ENCODE data around the gene C1orf116. TPM values are rescaled to one million over a fixed set of nuclear protein-coding genes. Genes with fewer than 3 reads are reported as not detected.

C1orf116 gene
- polyA plus RNA-seq, 2 of the 4 experiments (the other 2 are of a cell fraction) = 2.0 to 3.2 TPM

DNA sequence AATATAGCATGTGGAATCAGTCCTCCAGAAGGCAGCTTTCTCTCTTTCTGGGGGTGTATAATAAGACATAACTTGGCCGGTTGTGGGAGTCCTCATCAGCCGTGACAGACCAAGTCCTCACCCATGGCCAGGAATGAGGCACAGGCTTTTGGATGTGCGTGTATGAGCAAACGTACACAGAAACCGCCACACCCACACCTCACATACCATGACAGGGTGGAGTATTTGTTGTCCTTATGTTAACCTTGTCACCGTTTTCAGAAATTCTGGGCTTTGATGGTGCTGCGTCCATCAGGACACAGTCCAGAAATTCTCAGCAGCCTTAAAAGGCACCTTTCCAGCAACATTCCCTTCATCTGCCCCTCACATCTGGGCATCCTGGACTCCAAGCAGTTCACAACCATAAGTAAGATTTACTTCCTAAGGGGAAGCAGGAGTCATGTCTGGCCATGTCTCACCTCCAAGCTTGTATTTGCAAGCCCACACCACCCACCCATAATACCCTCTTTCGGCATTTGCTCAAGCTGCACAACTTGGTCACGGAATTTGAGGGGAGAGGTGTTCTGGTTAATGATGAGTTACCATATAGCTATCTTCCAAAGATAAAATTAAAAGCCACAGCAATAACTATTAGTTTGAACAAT is 12.4 kb downstream of the C1orf116 start:
- peak overlapping the region; percentile 62 for H3K4me2 ChIP-seq
- CTCF ChIA-PET = interaction anchor here (0.8 to 4.1 kb wide), 6 partner anchors 10 to 412 kb away, joined by 3 to 17 read pairs (median 6); no protein-coding TSS in a partner anchor
- FAIRE-seq = no peak
- H3K4me1 ChIP-seq = peaks cover 65% of the 10 kb centered on the region
- no peak overlapping the region for H3K4me3 ChIP-seq
- WGBS (ENCODE audit: missing lambda C conversion rate) = 25% methylated on average over 9 of the region's 9 CpGs
- H3K9me3 ChIP-seq = no peaks in the 10 kb centered on the region
- peak; percentile 46 to 75; a peak in 5 of 6 replicates for ATAC-seq
- TF ChIP-seq GATA3 (IDR thresholded peaks at IDR 0.05; ENCODE audit: borderline replicate concordance) (peak; percentile 62; the same call in 1 of the 2 replicates), ZFP36 (IDR thresholded peaks at IDR 0.05; ENCODE audit: borderline replicate concordance, partially characterized antibody) (no peak), EP300 (IDR thresholded peaks at IDR 0.05) (peak in 1 of 2 experiments; percentile 42; a peak in 1 of 5 replicates), FOSL2 (IDR thresholded peaks at IDR 0.05) (no peak), FOSL2 (CRISPR knock-in tag; IDR thresholded peaks at IDR 0.05) (peak; percentile 36; the same call in 1 of the 2 replicates)
- TF ChIP-seq, protein P1, sequence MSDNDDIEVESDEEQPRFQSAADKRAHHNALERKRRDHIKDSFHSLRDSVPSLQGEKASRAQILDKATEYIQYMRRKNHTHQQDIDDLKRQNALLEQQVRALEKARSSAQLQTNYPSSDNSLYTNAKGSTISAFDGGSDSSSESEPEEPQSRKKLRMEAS (IDR thresholded peaks at IDR 0.05) = peak; percentile 10
- TF ChIP-seq, protein P2, sequence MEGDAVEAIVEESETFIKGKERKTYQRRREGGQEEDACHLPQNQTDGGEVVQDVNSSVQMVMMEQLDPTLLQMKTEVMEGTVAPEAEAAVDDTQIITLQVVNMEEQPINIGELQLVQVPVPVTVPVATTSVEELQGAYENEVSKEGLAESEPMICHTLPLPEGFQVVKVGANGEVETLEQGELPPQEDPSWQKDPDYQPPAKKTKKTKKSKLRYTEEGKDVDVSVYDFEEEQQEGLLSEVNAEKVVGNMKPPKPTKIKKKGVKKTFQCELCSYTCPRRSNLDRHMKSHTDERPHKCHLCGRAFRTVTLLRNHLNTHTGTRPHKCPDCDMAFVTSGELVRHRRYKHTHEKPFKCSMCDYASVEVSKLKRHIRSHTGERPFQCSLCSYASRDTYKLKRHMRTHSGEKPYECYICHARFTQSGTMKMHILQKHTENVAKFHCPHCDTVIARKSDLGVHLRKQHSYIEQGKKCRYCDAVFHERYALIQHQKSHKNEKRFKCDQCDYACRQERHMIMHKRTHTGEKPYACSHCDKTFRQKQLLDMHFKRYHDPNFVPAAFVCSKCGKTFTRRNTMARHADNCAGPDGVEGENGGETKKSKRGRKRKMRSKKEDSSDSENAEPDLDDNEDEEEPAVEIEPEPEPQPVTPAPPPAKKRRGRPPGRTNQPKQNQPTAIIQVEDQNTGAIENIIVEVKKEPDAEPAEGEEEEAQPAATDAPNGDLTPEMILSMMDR (IDR thresholded peaks at IDR 0.05) = no peak
- POLR2A ChIA-PET = no interaction called here
- peak overlapping the region; percentile 86 to 89 for H3K27ac ChIP-seq
- DNase-seq (ENCODE audit: low read depth in 1 of 2, low spot score in 1 of 2) = peak; percentile 54 to 92

DNA sequence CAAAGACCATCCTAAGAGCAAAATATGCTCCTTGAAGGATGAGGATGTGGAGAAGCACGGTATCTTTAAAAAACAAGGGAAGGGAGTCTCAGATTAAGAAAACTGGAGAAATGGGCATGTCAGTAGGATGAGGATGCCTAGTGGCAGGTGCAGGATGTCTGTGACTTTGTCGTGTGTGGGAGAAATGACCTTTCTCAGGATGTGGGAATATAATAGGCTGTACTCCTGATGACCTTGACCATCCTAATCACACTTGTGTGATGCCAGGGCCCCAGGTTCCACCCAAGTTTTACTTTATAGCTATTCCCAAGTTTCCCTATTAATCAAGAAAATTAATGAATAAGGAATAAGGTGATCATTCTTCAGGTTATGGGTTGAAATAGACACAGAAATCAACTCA is 12.9 kb downstream of the C1orf116 start:
- Histone ChIP-seq H3K4me2 (peak overlapping the region; percentile 62), H3K9me3 (no peaks in the 10 kb centered on the region), H3K4me1 (peaks cover 60% of the 10 kb centered on the region), H3K4me3 (no peak overlapping the region), H3K27ac (peak overlapping the region; percentile 86 to 89)
- ChIA-PET CTCF (interaction anchor here (1.2 to 4.1 kb wide), 7 partner anchors 10 to 411 kb away, joined by 3 to 17 read pairs (median 4); partner anchors contain the start of gene C1orf116), POLR2A (no interaction called here)
- FAIRE-seq = no peak
- ATAC-seq = no peak
- DNase-seq (ENCODE audit: low read depth in 1 of 2, low spot score in 1 of 2) = no peak
- TF ChIP-seq MAFK (IDR thresholded peaks at IDR 0.05; ENCODE audit: partially characterized antibody) = no peak
- no peak for TF ChIP-seq HEYL (CRISPR knock-in tag; IDR thresholded peaks at IDR 0.05)
- TF ChIP-seq, protein P3, sequence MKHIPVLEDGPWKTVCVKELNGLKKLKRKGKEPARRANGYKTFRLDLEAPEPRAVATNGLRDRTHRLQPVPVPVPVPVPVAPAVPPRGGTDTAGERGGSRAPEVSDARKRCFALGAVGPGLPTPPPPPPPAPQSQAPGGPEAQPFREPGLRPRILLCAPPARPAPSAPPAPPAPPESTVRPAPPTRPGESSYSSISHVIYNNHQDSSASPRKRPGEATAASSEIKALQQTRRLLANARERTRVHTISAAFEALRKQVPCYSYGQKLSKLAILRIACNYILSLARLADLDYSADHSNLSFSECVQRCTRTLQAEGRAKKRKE (CRISPR knock-in tag; IDR thresholded peaks at IDR 0.05; ENCODE audit: low read depth) = no peak
- no peak for TF ChIP-seq SREBF2 (IDR thresholded peaks at IDR 0.05)
- TF ChIP-seq CHD4 (IDR thresholded peaks at IDR 0.05; ENCODE audit: borderline replicate concordance) = no peak
- no peak for TF ChIP-seq JUN (IDR thresholded peaks at IDR 0.05)
- no peak for TF ChIP-seq EP300 (IDR thresholded peaks at IDR 0.05)
- no peak for TF ChIP-seq CEBPB (IDR thresholded peaks at IDR 0.05)
- TF ChIP-seq, protein P4, sequence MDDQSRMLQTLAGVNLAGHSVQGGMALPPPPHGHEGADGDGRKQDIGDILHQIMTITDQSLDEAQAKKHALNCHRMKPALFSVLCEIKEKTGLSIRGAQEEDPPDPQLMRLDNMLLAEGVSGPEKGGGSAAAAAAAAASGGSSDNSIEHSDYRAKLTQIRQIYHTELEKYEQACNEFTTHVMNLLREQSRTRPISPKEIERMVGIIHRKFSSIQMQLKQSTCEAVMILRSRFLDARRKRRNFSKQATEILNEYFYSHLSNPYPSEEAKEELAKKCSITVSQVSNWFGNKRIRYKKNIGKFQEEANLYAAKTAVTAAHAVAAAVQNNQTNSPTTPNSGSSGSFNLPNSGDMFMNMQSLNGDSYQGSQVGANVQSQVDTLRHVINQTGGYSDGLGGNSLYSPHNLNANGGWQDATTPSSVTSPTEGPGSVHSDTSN (IDR thresholded peaks at IDR 0.05) = no peak
- TF ChIP-seq, protein P5, sequence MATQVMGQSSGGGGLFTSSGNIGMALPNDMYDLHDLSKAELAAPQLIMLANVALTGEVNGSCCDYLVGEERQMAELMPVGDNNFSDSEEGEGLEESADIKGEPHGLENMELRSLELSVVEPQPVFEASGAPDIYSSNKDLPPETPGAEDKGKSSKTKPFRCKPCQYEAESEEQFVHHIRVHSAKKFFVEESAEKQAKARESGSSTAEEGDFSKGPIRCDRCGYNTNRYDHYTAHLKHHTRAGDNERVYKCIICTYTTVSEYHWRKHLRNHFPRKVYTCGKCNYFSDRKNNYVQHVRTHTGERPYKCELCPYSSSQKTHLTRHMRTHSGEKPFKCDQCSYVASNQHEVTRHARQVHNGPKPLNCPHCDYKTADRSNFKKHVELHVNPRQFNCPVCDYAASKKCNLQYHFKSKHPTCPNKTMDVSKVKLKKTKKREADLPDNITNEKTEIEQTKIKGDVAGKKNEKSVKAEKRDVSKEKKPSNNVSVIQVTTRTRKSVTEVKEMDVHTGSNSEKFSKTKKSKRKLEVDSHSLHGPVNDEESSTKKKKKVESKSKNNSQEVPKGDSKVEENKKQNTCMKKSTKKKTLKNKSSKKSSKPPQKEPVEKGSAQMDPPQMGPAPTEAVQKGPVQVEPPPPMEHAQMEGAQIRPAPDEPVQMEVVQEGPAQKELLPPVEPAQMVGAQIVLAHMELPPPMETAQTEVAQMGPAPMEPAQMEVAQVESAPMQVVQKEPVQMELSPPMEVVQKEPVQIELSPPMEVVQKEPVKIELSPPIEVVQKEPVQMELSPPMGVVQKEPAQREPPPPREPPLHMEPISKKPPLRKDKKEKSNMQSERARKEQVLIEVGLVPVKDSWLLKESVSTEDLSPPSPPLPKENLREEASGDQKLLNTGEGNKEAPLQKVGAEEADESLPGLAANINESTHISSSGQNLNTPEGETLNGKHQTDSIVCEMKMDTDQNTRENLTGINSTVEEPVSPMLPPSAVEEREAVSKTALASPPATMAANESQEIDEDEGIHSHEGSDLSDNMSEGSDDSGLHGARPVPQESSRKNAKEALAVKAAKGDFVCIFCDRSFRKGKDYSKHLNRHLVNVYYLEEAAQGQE (IDR thresholded peaks at IDR 0.05) = no peak
- TF ChIP-seq PHF8 (IDR thresholded peaks at IDR 0.05; ENCODE audit: borderline replicate concordance, low read depth) = no peak
- no peak for TF ChIP-seq MYC (IDR thresholded peaks at IDR 0.05; ENCODE audit: borderline replicate concordance, low read length)
- no peak for TF ChIP-seq ZFP36 (IDR thresholded peaks at IDR 0.05; ENCODE audit: borderline replicate concordance, partially characterized antibody)
- TF ChIP-seq NFE2L2 (conservative IDR thresholded peaks at IDR 0.05; ENCODE audit: low read length) = no peak
- no peak for TF ChIP-seq TP53 (CRISPR knock-in tag; IDR thresholded peaks at IDR 0.05)
- no peak for TF ChIP-seq NR3C1 (IDR thresholded peaks at IDR 0.05)
- no peak for TF ChIP-seq POLR2AphosphoS2 (conservative IDR thresholded peaks at IDR 0.05; ENCODE audit: low read length)
- no peak for TF ChIP-seq CHD2 (IDR thresholded peaks at IDR 0.05; ENCODE audit: low read length, partially characterized antibody)
- 71% methylated on average over 2 of the region's 2 CpGs for whole genome bisulfite sequencing (ENCODE audit: missing lambda C conversion rate)

Measured in A549 (cell line).